A549 (cell line): Measurements from ENCODE around the gene SEC16A. TPM values are rescaled to one million over a fixed set of nuclear protein-coding genes. Genes with fewer than 3 reads are reported as not detected.

ENCODE experiments used
- ATAC-seq, 2 experiments: fragments of 200-7000 bp in 1 of 2; fragments of >200 bp in 1 of 2; cut with Nextera tagmentation in 1 of 2; cut with Tn5 transposase in 1 of 2; 3 replicates each; pipeline versions ENCODE4 v1.8.0 to v1.9.1; 2018 to 2020; ENCODE audit warnings: mild to moderate bottlenecking in 1 of 2, moderate library complexity in 1 of 2
- CTCF ChIA-PET: fragments of 300-600 bp; sonication (Branson Sonifier 250); formaldehyde crosslinking; extraction: SDS; loops from one replicate; lab custom pipeline; 2021; ENCODE audit warnings: antibody characterized with exemption, inconsistent platforms; lab: Yijun Ruan, JAX
- POLR2A ChIA-PET: fragments of 350-600 bp; formaldehyde crosslinking; extraction: SDS; loops from one replicate; lab custom pipeline; 2021; ENCODE audit warnings: antibody characterized with exemption, inconsistent platforms; lab: Yijun Ruan, JAX
- DNase-seq, 2 experiments: peaks; one replicate each; pipeline versions ENCODE4 v3.0.0 to v3.0.0-alpha.2; 2011 to 2016; ENCODE audit warnings: low read depth in 1 of 2, low spot score in 1 of 2
- FAIRE-seq: peaks from 2 replicates; lab custom pipeline; 2011; peaks lifted over from hg19 to GRCh38; lab: Jason Lieb, UNC
- H3K27ac ChIP-seq, 2 experiments: fragments of >200 bp; sonication (Bioruptor Twin); formaldehyde crosslinking; 3 replicates each; pipeline ENCODE4 v1.5.1; 2016 to 2017
- H3K4me1 ChIP-seq: fragments of >200 bp; sonication (Bioruptor Twin); formaldehyde crosslinking; 3 replicates; pipeline ENCODE4 v1.6.1; 2016
- H3K4me2 ChIP-seq: fragments of >200 bp; sonication (Bioruptor Twin); formaldehyde crosslinking; 3 replicates; pipeline ENCODE4 v1.6.1; 2016
- H3K4me3 ChIP-seq: fragments of >200 bp; sonication (Bioruptor Twin); formaldehyde crosslinking; 3 replicates; pipeline ENCODE4 v1.5.1; 2016
- H3K9me3 ChIP-seq: fragments of >200 bp; sonication (Bioruptor Twin); formaldehyde crosslinking; 3 replicates; pipeline ENCODE4 v1.6.1; 2016
- CBX8 ChIP-seq: fragments of 200-600 bp; sonication (generic); IDR thresholded peaks from 2 replicates; pipeline ENCODE4 v1.6.1; 2016
- CTCF ChIP-seq: fragments of >200 bp; sonication (Bioruptor Twin); formaldehyde crosslinking; IDR thresholded peaks from 3 replicates; pipeline ENCODE4 v1.5.1; 2016
- E2F6 ChIP-seq: IDR thresholded peaks from 2 replicates; pipeline ENCODE4 v1.6.1; 2012; ENCODE audit warnings: low read depth, borderline replicate concordance
- ESRRA ChIP-seq: fragments of 150-350 bp; IDR thresholded peaks from 2 replicates; pipeline ENCODE4 v1.6.1; 2014; ENCODE audit warnings: mild to moderate bottlenecking, low read length, borderline replicate concordance
- FOSB ChIP-seq: fragments of 250-450 bp; sonication (Bioruptor Pico); IDR thresholded peaks from 2 replicates; pipeline ENCODE4 v1.5.0; 2020; ENCODE audit warnings: mild to moderate bottlenecking, moderate library complexity
- HES2 ChIP-seq: fragments of >200 bp; sonication (Bioruptor Twin); formaldehyde crosslinking; IDR thresholded peaks from 2 replicates; pipeline ENCODE4 v1.6.1; 2016
- HOXB13 ChIP-seq: fragments of 250-450 bp; sonication (Bioruptor Pico); IDR thresholded peaks from 2 replicates; pipeline ENCODE4 v1.5.0; 2020; ENCODE audit warnings: low read depth, mild to moderate bottlenecking, moderate library complexity
- JUN ChIP-seq, 2 experiments: fragments of >200 bp; sonication (Bioruptor Twin); formaldehyde crosslinking; IDR thresholded peaks; 2 replicates in 1 of 2; 3 replicates in 1 of 2; pipeline ENCODE4 v1.6.1; 2016 to 2017
- MAFK ChIP-seq: fragments of 450-650 bp; IDR thresholded peaks from 2 replicates; pipeline ENCODE4 v1.6.1; 2014; ENCODE audit not compliant: partially characterized antibody
- MAX ChIP-seq: IDR thresholded peaks from 2 replicates; pipeline ENCODE4 v1.6.1; 2012
- MYC ChIP-seq: IDR thresholded peaks from 2 replicates; pipeline ENCODE4 v1.6.1; 2012; ENCODE audit warnings: mild to moderate bottlenecking, inconsistent platforms, low read length, improper control_type of control experiment, borderline replicate concordance
- NR3C1 ChIP-seq: fragments of >200 bp; sonication (Bioruptor Twin); formaldehyde crosslinking; IDR thresholded peaks from 3 replicates; pipeline ENCODE4 v1.6.1; 2017
- POLR2A ChIP-seq: IDR thresholded peaks from 2 replicates; pipeline ENCODE4 v1.6.1; 2012; ENCODE audit warnings: mild to moderate bottlenecking, low read length
- POLR2AphosphoS2 ChIP-seq: conservative IDR thresholded peaks from 2 replicates; pipeline ENCODE4 v1.6.1; 2012; ENCODE audit warnings: low read length, improper control_type of control experiment, inconsistent platforms
- RAD21 ChIP-seq, 2 experiments: fragments of >200 bp in 1 of 2; sonication (Bioruptor Twin) in 1 of 2; formaldehyde crosslinking in 1 of 2; IDR thresholded peaks in 1 of 2; conservative IDR thresholded peaks in 1 of 2; 2 replicates in 1 of 2; 3 replicates in 1 of 2; pipeline ENCODE4 v1.6.1; 2012 to 2018; ENCODE audit warnings: inconsistent platforms in 1 of 2
- RNF2 ChIP-seq: fragments of 200-600 bp; sonication (generic); IDR thresholded peaks from 2 replicates; pipeline ENCODE4 v1.6.1; 2016; ENCODE audit warnings: low read depth, mild to moderate bottlenecking, antibody characterized with exemption, moderate library complexity, borderline replicate concordance
- SMC3 ChIP-seq: fragments of >200 bp; sonication (Bioruptor Twin); formaldehyde crosslinking; IDR thresholded peaks from 3 replicates; pipeline ENCODE4 v1.6.1; 2018; ENCODE audit warnings: inconsistent platforms
- SREBF2 ChIP-seq: fragments of 450-650 bp; IDR thresholded peaks from 2 replicates; pipeline ENCODE4 v1.6.1; 2014; ENCODE audit warnings: mild to moderate bottlenecking, moderate library complexity
- TP53 ChIP-seq: fragments of 250-450 bp; sonication (Bioruptor Pico); IDR thresholded peaks from 2 replicates; pipeline ENCODE4 v1.5.0; 2021; ENCODE audit warnings: mild to moderate bottlenecking, moderate library complexity
- USF2 ChIP-seq: fragments of 450-650 bp; IDR thresholded peaks from 2 replicates; pipeline ENCODE4 v1.6.1; 2014; ENCODE audit warnings: antibody characterized with exemption
- ZNF302 ChIP-seq: fragments of 250-450 bp; sonication (Bioruptor Pico); IDR thresholded peaks from 2 replicates; pipeline ENCODE4 v1.9.0; 2021; ENCODE audit warnings: inconsistent platforms, mild to moderate bottlenecking, moderate library complexity
- ZSCAN20 ChIP-seq: fragments of 250-450 bp; sonication (Bioruptor Pico); IDR thresholded peaks from 2 replicates; pipeline ENCODE4 v1.8.0; 2022; ENCODE audit warnings: mild to moderate bottlenecking, moderate library complexity
- WGBS: methylation state at CpG from one replicate; pipeline ENCODE4 v1.1.6; 2017; ENCODE audit errors: missing lambda C conversion rate; 5-methylcytosine and 5-hydroxymethylcytosine counted together
- polyA plus RNA-seq, 4 experiments: library from polyadenylated mRNA; depleted of rRNA in 3 of 4; stranded (reverse); fragments of >200 nt; fragmentation: RNase III in 1 of 4; extraction: RNeasy Plus Mini Kit Qiagen cat#74134 plus additional on column Dnase treatment in 1 of 4; gene quantifications; 2 replicates in 3 of 4; 3 replicates in 1 of 4; pipeline ENCODE4 v1.2.3, GENCODE V29; 2011 to 2017

SEC16A gene
- polyA plus RNA-seq, 2 of the 4 experiments (the other 2 are of a cell fraction), result 24.2 to 38.0 TPM

GRCh38 chr9:136489731-136490130 lies 6.9 kb upstream of the SEC16A start (continued):
- TF ChIP-seq HES2 (no peak), MAFK (no peak), USF2 (no peak), ZSCAN20 (CRISPR knock-in tag) (no peak), POLR2AphosphoS2 (no peak), E2F6 (no peak), NR3C1 (no peak)

GRCh38 chr9:136488247-136489214 lies 5.7 kb upstream of the SEC16A start:
- ATAC-seq (peak; percentile 35 to 58; a peak in 4 of 6 replicates), FAIRE-seq (no peak), DNase-seq (peak; percentile 54 to 57)
- CTCF ChIA-PET, result interaction anchor here (0.6 to 9.1 kb wide), 65 partner anchors 8 to 241 kb away, joined by 3 to 776 read pairs (median 5); no protein-coding TSS in a partner anchor
- no peak overlapping the region for H3K4me3 ChIP-seq
- no peak overlapping the region for H3K4me2 ChIP-seq
- peak; percentile 98 for TF ChIP-seq RAD21 (conservative IDR thresholded peaks at IDR 0.05 in 1 of 2, IDR thresholded peaks at IDR 0.05 in 1 of 2)
- TF ChIP-seq SMC3, result peak; percentile 100
- no peak for TF ChIP-seq MYC
- TF ChIP-seq FOSB (CRISPR knock-in tag), result no peak
- TF ChIP-seq HOXB13 (CRISPR knock-in tag), result no peak
- TF ChIP-seq SREBF2, result no peak
- TF ChIP-seq ZNF302 (CRISPR knock-in tag), result no peak
- no peak for TF ChIP-seq TP53 (CRISPR knock-in tag)
- TF ChIP-seq POLR2A, result no peak
- no peak for TF ChIP-seq CBX8
- no peak for TF ChIP-seq JUN (IDR thresholded peaks at IDR 0.05)
- no peak for TF ChIP-seq ESRRA
- no peak for TF ChIP-seq RNF2
- TF ChIP-seq ZSCAN20 (CRISPR knock-in tag), result no peak
- TF ChIP-seq MAX, result peak; percentile 41; the same call in 1 of the 2 replicates
- TF ChIP-seq CTCF, result peak; percentile 96
- peak; percentile 71 for TF ChIP-seq MAFK
- H3K9me3 ChIP-seq, result no peaks in the 10 kb centered on the region
- WGBS, result 29% methylated on average over 20 of the region's 22 CpGs
- H3K4me1 ChIP-seq, result peaks cover 9% of the 10 kb centered on the region
- POLR2A ChIA-PET, result no interaction called here
- no peak overlapping the region for H3K27ac ChIP-seq
